Measurements from ENCODE around the gene ISG15.
"Not testable (repeated sequence)": the region's sequence is repeated elsewhere in the genome, so short reads cannot be mapped to it uniquely, and the experiment has no call there.

The ISG15 gene

DNA sequence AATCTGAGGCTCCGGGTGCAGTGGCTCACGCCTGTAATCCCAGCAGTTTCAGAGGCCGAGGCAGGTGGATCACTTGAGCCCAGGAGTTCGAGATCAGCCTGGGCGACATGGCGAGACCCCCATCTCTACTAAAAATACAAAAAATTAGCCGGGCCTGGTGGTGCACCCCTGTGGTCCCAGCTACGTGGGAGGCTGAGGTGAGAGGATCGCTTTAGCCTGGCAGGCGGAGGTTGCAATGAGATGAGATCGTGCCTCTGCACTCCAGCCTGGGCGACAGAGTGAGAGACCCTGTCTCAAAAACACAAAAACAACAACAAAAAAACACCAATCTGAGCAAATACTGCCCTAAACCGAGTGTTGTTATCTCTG lies 577 bp upstream of the ISG15 start:
- not testable (repeated sequence) for DNase-seq (ENCODE audit: low spot score)

DNA sequence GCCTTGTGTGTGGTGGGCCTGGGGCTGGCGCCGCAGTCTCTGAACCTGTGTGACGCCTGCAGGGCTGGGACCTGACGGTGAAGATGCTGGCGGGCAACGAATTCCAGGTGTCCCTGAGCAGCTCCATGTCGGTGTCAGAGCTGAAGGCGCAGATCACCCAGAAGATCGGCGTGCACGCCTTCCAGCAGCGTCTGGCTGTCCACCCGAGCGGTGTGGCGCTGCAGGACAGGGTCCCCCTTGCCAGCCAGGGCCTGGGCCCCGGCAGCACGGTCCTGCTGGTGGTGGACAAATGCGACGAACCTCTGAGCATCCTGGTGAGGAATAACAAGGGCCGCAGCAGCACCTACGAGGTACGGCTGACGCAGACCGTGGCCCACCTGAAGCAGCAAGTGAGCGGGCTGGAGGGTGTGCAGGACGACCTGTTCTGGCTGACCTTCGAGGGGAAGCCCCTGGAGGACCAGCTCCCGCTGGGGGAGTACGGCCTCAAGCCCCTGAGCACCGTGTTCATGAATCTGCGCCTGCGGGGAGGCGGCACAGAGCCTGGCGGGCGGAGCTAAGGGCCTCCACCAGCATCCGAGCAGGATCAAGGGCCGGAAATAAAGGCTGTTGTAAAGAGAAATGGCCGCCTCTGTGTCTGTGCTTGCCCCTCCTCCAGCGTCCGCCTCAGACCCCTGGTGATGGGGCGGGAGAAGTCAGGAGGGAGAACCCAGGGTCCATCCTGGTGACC lies 788 bp downstream of the ISG15 start:
- peak; percentile 34 for DNase-seq (ENCODE audit: low spot score)

DNA sequence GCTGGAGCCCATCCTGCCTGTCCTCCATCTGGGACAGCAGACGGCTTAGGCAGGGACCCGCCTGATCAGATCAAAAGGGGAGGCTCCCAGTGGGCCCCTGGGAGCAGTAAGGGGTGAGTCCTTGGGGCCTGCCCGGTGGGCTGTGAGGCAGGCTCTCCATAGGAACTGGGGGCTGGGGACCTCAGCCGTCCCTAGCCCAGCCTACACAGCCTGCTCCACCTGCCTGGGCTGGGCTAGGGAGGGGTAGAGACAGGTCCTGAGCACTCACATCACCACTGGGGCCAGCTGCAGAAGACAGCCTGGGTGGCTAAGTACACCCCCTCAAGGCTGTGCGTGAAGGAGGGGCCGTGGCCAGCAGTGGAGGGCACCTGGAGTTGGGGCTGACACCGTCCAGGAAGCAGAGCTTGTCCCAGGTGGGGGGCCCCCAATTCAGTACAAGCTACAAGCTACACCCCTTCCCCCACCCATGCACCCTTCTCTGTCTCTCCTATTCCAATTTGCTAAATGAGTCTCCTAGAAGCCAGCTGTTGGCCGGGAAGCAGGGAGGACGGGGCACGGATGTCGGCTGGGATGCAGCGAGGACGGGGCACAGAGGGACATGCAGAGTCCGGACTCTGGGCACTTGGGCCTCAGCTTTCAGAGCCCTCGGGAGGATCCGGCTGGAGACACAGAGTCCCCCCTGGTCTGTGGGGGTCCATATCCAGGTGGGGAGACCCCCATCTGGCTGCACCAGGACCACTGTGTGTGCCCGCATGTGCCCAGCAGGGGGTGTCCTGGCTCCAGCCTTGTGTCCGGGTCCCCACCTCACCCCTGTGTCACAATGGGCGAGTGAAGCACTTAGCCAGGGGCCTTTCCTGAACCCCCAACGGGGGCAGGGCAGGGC lies 1.7 kb downstream of the ISG15 start:
- no peak for DNase-seq (ENCODE audit: low spot score)

DNA sequence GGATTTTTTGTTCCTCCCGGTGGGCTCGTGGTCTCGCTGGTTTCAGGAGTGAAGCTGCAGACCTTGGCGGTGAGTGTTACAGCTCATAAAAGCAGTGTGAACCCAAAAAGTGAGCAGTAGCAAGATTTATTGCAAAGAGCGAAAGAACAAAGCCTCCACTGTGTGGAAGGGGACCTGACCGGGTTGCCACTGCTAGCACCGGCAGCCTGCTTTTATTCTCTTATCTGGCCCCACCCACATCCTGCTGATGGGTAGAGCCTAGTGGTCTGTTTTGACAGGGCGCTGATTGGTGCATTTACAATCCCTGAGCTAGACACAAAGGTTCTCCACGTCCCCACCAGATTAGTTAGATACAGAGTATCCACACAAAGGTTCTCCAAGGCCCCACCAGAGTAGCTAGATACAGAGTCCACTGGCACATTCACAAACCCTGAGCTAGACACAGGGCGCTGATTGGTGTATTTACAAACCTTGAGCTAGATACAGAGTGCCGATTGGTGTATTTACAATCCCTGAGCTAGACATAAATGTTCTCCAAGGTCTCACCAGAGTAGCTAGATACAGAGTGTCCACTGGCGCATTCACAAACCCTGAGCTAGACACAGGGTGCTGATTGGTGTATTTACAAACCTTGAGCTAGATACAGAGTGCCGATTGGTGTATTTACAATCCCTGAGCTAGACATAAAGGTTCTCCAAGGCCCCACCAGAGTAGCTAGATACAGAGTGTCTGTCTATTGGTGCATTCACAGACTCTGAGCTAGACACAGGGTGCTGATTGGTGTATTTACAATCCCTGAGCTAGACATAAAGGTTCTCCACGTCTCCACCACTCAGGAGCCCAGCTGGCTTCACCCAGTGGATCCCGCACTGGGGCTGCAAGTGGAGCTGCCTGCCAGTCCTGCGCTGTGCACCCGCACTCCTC lies 4.4 kb downstream of the ISG15 start:
- not testable (repeated sequence) for DNase-seq (ENCODE audit: low spot score)

DNA sequence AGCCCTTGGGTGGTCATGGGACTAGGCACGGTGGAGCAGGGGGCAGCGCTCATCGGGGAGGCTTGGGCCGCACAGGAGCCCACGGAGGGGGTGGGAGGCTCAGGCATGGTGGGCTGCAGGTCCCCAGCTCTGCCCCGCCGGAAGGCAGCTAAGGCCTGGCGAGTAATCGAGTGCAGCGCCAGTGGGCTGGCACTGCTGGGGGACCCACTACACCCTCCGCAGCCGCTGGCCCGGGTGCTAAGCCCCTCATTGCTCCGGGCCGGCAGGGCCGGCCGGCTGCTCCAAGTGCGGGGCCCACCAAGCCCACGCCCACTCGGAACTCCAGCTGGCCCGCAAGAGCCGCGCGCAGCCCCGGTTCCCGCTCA lies 5.0 kb downstream of the ISG15 start:
- DNase-seq (ENCODE audit: low spot score), result not testable (repeated sequence)

DNA sequence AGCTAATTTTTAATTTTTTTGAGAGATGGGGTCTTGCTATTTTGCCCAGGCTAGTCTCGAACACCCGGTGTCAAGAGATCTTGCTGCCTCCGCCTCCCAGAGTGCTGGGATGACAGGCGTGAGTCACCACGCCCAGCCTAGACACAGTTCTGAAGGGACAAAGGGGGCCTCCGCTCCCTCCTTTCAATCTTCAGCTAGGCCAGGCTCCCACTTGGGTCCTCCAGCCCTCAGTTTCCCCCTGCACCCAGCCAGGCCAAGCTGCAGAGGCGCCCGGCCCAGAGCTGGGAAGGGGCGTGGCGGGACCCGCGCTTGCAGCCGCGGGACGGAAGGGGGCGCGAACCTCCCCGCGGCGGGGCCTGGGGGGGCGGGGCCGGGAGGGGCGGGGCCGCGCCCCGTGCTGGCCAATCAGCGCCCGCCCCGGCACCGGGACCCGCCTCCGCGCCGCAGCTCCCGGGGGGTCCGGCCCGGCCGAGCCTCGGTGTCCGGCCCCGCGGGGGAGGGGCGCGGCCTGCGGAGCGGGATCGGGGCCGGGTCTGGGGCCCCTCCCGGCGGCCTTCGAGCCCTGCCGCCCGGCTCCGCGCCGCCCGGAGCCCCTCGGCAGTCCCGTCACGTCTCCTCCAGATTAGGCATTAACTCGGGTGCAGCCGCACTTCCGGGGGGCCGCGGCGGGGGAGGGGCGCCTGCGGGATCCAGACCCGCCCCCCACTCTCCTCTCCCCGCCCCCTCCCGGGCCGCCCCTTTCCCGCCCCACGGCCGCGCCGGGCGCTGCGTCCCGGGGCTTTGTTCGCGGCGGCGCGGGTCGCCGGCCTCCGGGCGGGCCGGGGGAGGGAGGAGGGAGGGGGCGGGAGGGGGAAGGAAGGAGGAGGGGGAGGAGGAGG lies 6.1 kb downstream of the ISG15 start:
- DNase-seq (ENCODE audit: low spot score), result peak; percentile 99

DNA sequence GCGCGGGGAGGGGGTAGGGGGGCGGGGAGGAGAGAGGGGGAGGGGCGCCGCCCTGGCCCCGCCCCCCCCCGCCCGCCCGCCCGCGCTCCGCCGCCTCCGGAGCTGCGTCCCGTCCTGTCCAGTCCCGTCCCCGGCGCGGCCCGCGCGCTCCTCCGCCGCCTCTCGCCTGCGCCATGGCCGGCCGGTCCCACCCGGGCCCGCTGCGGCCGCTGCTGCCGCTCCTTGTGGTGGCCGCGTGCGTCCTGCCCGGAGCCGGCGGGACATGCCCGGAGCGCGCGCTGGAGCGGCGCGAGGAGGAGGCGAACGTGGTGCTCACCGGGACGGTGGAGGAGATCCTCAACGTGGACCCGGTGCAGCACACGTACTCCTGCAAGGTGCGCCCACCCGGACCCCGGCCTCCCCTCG lies 6.7 kb downstream of the ISG15 start, which contains the start of gene AGRN:
Gene AGRN (plus strand): TSS at position 121 of the 405 bp plus-strand sequence. CDS start 53 bp downstream, at position 174.
- no peak for DNase-seq (ENCODE audit: low spot score)

DNA sequence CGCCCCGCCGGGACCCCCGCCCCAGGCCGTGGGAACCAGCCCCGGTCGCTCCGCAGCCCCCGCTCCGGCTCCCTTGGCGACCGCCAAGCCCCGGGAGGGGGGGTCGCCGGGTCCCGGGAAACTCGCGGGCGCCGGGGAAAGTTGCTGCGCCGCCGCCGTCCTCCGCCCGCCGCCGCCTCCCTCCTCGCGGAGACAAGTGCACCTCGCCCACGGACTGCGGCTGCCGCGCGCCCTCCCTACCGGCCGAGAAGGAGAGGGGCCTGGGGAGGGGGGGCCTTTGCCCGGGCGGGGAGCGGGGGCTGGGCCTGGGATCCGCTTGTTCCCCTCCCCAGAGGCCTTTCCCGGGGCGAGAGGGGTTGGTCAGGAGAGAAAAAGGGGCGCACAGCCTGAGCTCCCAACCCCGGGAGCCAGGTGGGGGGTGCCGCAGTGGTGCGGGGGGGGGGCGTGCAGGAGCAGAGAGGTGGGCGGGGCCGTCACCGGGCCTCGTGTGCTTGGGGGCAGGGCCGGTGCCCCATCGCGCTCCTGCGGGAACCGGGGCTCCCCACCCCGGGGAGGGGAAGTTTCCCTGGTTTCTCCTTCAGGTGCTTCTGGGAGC lies 7.2 kb downstream of the ISG15 start:
- DNase-seq (ENCODE audit: low spot score), result peak; percentile 27

DNA sequence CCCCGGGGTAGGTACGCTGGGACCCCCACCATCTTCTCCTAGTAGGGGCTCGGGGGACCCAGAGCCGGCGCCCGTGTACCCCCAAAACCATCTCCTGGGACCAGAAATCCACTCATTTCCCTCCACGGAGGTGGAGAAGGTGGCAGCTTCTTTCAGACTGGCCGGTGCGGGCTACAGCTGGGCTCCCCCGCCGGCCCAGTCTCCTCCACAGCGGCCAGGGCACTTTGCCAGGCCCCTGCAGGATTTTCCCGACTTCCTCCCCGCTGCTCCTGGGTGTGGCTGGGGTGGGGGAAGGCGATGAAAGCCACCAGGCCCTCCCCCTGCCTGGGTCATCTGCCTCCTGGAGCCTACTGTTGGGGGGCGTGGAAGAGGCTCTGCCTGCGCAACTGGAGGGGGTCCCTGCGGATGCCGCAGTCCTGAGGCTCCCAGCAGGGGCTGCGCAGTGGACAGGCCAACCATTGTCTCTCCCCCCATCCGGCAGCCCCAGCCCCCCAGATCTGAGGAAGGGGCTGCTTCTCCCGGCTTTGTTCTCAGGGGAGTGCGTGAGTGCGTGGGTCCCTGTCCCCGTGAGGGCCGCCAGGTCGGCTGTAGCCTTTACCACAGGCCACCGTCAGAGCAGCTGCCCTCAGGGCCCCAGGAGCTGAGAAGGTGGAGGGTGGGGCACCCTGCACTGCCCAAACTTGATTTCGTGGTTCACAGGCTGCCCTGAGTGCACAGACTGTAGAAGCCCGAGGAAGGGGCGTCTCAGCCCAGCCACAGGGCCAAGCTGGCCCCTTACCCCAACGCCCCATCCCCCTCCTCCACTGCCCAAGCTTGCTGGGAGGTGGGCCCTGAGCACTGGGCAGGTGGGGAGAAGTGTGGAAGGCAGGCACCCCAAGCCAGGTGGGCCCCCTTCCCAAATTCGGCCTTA lies 8.0 kb downstream of the ISG15 start:
- peak; percentile 80 for DNase-seq (ENCODE audit: low spot score)

DNA sequence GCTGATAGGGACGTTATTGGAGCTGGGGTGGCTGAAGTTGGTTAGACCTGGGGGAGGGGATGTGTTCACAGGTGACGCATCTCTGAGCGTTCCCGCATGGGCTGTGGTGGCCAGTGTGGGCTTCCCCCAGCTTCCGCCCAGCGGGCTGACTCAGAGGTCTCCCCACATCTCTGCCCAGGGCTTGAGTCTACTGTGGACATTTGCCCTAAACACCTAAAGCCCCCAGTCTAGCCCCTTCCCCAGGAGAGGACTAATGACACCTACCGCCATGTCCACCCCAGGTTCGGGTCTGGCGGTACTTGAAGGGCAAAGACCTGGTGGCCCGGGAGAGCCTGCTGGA lies 8.6 kb downstream of the ISG15 start:
- no peak for DNase-seq (ENCODE audit: low spot score)

DNA sequence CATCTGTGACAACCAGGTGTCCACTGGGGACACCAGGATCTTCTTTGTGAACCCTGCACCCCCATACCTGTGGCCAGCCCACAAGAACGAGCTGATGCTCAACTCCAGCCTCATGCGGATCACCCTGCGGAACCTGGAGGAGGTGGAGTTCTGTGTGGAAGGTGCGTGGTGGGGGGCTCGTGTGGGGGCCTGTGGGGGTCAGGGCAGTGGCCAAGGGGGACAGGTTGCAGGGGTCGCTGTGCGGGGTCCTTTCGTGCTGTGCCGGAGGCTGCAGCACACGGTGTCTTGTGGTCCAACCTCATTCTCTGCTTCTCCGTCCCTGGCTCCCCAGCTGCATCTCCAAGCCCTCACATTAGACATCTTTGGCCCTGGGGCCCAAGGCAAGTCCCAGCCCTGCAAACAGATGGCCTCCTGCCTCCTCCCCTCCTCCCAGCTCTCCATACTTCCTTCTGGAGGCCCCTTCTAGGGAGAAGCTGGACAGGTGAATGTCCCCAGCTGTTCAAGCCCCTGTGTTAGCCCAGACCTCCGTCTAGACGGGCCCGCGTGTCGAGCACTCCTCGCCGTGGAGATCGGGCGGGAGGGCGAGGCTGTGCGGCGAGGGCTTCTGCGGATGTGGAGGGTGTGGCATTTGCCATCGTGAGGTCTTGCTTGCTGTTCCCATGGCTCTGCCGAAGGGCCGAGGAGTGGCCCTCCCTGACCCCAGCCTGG lies 9.2 kb downstream of the ISG15 start:
- no peak for DNase-seq (ENCODE audit: low spot score)

DNA sequence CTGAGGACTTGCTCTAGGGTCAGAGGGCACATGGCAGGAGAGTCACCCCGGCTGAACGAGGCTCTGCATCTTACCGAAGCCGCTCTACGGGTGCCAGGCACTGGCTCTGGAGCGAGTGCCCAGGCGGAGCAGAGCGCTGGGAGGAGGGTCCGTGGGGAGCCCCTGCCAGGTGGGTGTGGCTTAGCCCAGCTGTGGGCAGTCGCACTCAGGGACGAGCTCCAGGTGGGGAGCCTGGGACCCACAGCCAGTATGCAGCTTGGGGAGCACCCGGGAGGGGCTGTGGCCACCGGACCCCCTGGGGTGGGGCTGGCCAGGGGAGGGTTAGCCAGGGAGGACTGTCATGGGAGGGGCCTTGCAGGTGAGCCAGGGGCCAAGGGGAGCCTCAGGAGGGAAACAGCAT lies 10.4 kb downstream of the ISG15 start:
- no peak for DNase-seq (ENCODE audit: low spot score)

DNA sequence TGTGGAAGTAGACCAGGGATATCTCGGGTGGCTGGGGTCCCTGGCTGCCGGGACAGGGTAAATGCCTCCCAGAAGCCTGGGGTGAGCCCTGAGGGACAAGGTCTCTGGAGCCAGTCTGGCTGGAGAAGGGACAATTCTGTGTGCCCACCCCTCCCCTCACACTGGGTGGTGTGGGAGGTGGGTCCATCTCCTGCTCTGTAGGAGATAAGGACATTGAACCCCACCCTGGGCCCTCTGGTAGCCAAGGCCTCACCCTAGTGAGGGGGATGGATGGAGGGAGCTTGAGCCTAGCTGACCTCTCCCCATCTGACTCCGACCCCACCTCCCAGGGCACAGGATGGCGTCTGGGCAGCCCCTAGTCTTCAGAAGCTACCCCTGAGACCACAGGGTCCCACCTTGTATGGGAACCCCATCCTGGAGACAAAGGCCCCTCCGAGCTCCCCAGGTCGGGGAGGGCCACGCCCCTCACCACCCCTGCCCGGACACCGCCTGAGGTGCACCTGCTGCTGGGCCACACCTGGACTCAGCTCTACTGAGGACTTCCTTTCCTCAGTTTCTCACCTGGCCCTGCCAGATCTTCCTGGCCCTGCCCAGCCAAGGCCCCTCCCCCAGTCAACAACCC lies 11.0 kb downstream of the ISG15 start:
- DNase-seq (ENCODE audit: low spot score), result no peak

DNA sequence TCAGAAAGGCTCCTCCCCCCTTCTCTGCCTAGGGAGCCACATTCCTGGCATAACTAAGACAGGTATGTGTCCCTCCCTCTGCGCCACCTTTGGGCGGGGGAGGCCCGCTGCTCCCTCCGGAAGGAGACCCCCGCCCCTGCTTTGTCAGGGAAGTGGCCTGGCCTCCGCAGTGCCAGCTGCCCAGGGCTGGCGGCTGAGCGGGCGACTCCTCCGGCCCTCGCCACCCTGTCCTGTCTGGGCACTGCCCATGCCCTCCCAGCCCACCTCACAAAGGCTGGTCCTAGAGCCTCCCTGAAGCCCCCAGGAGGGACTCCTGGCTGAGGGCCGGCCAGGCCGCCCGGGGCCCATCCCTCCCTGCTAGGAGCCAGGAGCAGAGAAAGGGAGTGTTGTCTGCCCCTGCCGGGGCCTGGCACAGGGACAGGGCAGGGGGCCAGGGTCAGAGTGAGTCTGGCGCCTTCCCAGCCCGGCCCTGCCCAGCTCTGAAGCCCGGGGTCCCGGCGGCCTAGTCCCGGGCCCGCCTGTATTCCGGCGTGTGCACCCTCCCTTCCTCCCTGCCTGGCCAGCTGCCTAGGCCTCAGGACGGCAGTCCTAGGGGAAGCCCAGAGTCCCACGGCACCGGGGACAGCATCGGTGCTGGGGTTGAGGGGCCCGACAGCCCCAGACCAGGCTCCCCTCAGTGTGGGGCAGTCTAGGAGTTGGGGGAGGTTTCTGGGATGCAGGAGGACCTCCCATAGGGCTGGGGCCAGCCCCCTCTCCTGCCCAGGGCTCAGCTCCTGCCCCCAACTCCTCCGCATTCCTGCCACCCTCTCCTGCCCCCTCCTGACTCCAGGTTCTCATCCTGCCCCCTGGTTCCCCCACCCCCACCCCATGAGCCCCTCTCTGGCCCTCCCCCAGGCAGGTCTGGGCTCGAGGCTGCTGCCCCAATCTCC lies 11.7 kb downstream of the ISG15 start:
- DNase-seq (ENCODE audit: low spot score), result no peak

DNA sequence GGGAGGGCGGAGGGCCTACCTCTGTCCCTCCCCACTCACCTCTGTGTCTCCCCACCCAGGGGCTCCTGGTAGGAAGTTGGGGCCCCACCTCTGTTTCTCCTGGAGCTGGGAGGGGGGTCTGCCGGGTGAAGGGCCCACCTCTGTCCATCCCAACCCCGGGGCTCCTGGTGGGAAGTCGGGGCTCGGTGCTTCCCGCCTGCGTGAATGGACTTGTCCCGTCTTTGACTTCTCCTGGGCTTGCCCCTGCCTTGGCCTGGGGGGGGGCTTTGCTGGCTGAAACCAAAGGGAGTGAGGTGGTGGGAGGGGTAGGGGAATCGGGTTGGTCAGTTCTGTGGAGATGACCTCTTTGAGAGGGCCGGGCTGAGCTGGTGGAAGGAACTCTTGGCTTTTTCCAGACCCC lies 12.4 kb downstream of the ISG15 start:
- DNase-seq (ENCODE audit: low spot score), result no peak

DNA sequence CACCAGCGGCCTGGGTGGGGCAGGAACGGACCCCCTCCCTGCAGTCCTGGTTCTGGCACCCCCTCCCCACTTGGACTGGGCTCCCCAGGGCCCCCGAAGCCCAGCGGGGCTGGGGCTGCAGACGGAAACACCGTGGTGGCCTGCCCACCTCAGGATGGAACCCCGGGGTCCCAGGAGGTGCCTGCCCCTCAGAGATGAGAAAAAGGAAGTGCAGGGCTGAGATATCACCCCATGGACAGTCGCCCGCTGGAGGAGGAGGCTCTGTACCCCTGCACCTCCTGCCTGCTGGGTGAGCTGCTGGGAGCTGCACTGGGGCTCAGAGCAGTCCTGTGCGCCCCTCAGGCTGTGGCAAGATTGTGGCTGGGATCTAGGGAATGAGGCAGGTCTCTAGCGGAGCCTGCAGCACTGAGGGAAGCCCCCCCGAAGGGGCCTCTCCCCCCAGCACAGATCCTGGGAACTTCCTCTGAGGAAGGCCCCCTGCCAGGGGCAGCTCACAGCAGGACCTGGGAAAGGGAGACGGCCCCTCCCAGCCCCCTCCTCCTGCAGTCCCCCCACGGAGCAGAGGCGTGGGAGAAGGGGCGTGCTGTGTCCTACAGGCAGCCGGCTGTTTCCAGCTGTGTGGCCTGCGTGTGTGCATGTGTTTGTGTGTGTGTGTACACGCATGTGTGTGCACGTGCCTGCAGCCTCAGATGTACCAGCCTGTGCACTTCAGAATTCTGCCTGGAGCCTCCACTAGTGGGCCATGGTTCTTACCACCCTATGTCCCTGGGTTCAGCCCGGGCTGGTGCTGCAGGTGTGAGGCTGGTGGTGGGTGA lies 13.5 kb downstream of the ISG15 start:
- no peak for DNase-seq (ENCODE audit: low spot score)

DNA sequence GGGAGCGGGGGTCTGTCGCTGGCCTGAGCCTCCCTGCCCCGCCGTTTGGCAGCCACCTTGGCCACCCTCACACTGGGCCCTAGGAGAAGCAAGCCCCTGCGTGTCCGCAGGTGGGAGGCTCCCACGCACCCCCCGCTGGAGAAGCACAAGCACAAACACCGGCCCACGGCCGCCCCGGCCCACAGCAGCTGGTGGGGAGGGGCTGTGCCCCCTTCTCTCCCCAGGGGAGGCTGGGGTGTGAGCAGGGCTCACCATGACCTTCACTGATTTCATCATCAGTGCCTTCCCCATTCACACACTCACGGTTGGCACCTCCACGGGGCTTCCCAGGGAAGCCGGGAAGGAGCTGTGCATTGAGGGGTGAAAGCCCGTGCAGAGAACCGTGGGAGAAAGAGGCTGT lies 14.5 kb downstream of the ISG15 start:
- DNase-seq (ENCODE audit: low spot score), result no peak

Data from AG20443 (cell line).